DMS153 (cell line): ENCODE data around the gene INHA.
A peak's percentile ranks its signal among the peaks of the same experiment; 100 is the strongest.

ENCODE experiments used
- DNase-seq: peaks from one replicate; lab custom pipeline; 2025; lab: John Stamatoyannopoulos, UW

The INHA gene

DNA sequence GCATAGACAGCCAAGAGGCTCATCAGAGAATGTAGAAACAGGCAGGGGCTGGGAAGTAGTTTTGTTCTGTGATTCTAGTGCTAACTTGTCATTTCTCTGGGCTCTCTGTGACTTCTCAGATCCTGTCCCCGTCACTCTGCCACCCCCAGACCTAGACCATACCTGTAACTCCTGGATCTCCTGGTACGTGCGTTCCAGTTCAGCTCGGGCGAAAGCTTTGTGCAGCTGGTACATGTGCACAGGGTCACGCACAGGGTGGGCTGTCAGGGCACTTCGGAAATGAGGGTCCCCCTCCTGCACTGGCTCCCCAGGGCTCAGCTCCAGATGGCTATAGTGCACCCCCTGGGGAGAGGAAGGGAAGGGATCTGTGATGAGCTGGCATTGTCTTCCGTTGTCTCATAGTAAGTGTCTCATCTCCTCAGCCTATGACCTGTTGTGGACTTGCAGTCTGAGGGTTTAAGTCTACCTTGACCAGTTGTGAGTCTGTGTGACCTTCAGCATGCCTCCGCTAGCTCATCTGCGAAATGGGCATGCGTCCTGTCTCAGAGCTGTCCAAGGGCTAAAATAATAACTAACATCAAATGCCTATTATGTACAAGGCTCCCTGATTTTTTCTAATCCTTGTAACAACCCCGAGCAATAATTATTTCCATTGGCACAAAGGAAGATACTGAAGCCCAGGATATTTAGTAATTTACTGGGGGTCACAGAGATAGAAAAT is 31.2 kb upstream of the INHA start:
- DNase-seq: no peak

DNA sequence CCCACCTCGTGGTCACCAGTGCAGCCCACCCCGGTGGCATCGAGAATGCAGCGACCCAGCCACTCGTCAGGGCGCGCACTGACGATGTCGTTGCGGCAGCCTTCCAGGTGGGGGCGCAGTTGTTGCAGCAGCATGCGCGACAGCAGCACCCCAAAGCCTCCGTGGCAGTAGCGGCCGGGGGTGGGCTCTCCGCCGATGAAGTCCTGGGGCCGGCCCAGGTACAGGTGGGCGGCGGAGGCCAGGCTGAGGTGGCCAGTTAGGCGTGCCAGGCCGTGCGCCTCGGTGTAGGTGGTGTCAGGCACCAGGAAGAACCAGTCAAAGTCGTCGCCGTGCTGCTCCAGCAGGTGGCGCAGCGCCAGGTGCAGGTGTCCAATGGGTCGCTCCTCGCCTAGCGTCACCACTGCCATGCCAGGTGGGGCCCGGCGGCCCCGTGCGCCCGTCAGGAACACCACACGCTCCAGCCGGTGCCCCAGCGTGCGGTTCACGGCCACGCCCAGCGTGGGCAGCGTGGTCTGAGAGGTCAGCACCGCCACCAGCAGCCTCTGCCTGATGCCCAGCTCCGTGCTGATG is 30.4 kb upstream of the INHA start:
- DNase-seq: peak; percentile 71

DNA sequence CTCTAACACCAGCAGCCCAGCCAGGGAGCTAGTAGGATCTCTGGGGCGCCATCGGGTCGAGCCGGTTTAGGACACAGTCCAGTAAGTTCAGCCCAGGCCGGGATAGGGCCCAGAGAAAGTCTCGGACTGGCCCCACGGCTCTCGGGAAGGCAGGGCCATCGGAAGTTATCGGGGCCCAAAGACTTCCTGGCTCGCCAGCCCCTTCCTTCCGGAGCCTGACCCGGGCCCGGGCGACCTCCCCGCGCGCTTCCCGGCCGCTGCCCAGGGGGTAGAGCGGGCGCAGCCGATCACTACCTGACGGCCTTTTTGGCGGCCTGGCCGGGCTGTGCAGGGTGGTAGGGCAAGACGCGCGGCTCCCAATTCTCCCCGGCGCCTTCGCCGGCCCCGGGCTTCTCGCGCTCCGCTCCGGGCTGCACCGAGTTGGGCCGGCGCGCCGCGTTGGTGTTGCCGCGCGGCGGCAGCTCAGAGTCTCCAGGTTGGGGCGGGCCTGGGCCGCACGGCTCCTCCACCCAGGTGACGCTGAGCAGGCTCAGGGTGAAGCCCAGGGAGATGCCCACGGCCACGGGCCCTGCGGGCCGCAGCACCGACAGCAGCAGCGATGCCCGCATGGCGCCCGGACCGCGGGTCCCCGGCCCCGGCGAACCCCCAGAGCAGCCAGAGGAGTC is 29.0 kb upstream of the INHA start:
- no peak for DNase-seq

DNA sequence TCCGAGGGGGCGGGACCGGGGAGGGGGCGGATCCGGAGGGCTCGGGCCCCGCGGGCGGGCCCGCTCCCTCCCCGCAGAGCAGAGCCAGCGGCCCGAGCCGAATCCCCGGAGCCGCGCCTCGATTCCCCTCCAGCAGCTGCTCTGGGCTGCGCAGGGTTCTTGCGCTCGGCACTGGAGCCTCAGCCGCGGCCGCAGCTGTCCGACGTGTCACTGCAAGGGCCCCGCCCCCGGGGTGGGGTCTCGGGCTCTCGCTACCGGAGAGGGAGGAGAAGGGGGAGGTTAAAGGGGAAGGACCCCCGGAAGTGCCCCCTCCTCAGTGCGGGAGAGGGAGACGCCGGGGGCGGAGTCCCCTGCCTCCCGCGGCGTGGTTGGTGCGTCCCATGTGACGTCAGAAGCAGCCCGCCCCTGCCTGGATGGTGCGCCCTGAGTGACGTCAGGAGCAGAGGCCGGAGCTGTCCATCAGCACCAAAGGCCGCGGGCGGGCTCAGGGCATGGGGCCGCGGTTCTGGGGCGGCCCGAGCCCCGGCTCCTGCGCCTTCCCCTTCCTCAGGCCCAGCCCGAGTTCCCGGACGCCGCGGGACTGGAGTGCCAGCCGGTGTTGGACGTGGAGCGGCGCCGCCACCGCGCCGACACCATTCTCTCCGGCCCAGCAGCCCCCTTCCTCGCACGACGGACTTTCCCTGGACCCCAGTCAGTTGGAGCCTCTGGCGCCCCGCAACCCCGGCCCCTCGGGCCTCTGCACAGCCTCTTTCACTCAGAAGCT is 28.3 kb upstream of the INHA start, which contains the start of the genes CHPF and TMEM198:
Gene CHPF (minus strand): TSS at position 214 of the 763 bp plus-strand sequence. CDS start 271 bp downstream, outside the sequence.
Gene TMEM198 (plus strand): TSS at position 433 of the 763 bp plus-strand sequence. CDS start 700 bp downstream, outside the sequence.
- peak; percentile 98 for DNase-seq

DNA sequence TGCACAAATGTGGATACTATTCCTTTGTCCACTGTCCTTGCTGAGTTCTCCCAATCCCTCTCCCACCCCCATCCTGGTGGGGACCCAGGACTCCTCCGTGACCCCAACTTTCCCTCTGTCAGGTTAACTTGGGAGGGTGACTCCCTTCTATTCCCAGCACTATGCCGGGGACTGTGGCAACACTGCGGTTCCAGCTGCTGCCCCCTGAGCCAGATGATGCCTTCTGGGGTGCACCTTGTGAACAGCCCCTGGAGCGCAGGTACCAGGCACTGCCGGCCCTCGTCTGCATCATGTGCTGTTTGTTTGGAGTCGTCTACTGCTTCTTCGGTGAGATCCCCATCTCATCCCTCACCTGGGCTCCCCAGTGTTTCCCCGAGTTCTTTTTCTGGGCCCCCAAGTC is 27.5 kb upstream of the INHA start:
- DNase-seq: no peak

DNA sequence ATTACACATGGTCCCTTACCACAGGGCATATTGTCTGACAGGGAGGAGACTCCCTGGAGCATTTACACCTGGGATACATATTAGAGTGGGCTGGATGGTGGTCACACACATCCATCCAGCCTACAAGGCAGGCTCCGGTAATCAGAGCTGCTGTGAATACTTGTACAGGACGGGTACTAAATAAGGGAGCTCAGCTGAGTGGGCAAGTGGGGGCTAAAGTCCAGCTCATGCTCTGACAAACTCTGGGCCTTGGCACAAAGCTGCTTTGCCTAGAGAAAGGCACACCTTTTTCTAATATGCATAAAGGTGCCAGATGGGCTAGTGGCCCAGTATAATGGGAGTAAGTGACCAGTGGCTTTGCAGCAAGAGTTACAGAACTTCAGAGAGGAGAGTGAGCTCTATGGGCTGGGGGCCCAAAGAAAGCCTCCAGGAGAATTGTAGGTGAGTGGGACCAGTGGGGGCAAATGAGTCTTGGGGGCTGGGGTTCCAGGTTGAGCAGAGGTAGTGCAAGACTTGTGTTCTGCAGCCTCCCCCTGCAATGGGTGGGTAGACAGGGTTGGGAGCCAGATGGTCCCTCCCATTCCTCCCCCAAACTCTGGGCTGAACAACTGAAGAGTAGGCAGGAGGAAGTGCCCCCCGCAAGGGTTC is 26.7 kb upstream of the INHA start:
- DNase-seq: no peak

DNA sequence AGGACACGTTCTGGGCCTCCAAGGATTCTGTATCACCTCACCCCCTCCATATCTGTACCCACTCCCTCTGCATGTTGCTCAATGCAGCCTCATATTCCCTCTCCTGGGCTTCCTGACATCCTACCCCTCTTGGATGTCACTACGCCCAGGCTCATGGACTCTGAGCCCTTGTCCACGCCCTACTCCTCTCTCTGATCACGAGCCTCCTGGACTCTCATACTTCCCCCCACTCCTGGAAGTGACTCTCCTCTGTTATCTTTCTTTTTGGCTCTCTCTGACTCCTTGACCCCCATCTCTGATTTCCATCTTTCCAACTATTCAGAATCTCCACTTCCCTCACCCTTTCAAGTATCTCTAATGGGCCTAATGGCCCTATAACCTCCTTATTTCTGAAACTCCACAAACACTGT is 26.2 kb upstream of the INHA start:
- no peak for DNase-seq

DNA sequence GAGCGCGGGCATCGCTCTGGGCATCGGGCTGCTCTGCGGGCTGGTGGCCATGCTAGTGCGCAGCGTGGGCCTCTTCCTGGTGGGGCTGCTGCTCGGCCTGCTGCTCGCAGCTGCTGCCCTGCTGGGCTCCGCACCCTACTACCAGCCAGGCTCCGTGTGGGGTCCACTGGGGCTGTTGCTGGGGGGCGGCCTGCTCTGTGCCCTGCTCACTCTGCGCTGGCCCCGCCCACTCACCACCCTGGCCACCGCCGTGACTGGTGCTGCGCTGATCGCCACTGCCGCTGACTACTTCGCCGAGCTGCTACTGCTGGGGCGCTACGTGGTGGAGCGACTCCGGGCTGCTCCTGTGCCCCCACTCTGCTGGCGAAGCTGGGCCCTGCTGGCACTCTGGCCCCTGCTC is 24.5 kb upstream of the INHA start:
- no peak for DNase-seq

DNA sequence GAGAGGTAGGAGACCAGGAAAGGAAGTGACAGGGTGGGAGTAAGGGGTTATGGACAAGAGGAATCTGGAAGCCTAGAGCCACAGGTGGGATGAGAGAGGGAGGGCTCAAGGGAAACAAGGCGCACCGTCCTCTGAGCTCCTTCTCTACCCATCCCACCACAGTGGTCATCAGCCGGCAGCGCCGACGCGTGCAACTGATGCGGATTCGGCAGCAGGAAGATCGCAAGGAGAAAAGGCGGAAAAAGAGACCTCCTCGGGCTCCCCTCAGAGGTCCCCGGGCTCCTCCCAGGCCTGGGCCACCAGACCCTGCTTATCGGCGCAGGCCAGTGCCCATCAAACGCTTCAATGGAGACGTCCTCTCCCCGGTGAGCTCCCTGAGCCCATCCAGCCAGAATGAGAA is 23.1 kb upstream of the INHA start:
- DNase-seq: no peak

DNA sequence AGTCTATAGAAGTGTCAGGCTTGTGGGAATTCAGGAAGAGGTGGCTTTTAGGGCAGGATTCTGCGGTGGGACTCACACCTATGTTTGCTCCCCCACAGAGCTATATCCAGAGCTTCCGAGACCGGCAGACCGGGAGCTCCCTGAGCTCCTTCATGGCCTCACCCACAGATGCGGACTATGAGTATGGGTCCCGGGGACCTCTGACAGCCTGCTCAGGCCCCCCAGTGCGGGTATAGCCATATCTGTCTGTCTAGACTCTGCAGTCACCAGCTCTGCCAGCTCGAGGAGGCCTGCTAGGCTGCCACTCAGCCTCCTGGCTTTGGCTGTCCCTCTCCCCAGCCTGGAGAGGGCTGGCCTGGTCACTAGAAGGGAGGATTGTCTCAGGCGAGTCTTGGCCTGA is 22.5 kb upstream of the INHA start:
- DNase-seq: no peak

DNA sequence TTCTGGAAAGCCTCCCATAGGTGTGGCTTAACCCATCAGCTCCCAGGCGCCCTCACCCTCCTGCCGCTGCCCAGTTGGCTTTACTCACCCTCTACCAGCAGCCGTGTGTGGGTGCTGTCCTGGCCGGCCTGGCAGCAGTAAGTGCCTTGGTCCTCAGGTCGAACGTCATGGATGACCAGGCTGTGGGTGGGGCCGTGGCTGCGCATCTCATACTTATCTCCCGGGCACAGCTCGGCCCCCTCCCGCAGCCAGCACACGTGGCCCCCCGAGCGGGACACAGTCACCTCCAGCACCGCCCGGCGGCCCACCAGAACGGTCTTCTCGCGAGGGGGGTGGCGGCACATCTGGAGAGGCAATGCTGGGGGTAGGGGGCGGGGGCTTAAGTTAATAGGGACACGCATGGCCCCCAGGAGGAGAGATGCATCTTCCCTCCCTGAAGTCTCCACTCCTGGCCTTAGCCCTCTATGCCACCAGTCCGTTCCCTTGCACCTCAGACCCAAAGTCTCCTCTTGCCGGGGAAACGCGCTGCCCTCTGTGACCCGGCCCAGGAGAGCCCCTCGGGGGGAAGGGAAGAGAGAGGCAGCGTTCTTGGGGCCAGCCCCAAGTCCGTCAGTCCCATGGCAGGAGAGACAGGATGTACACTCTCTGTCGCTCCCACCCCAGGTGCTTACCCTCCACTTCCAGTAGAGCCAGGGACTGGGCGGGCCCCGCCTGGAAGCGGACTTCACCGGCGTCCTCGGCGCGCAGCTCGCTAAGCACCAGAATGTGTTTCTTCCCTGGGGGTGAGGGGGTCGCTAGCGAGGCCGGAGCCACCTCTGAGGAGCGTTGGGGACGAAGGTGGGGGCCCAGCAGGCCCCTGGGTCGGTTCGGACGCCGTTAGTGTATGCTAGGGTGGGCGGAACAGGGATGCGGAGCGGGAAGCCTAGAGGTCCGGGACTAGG is 20.4 kb upstream of the INHA start:
- DNase-seq: peak; percentile 43

DNA sequence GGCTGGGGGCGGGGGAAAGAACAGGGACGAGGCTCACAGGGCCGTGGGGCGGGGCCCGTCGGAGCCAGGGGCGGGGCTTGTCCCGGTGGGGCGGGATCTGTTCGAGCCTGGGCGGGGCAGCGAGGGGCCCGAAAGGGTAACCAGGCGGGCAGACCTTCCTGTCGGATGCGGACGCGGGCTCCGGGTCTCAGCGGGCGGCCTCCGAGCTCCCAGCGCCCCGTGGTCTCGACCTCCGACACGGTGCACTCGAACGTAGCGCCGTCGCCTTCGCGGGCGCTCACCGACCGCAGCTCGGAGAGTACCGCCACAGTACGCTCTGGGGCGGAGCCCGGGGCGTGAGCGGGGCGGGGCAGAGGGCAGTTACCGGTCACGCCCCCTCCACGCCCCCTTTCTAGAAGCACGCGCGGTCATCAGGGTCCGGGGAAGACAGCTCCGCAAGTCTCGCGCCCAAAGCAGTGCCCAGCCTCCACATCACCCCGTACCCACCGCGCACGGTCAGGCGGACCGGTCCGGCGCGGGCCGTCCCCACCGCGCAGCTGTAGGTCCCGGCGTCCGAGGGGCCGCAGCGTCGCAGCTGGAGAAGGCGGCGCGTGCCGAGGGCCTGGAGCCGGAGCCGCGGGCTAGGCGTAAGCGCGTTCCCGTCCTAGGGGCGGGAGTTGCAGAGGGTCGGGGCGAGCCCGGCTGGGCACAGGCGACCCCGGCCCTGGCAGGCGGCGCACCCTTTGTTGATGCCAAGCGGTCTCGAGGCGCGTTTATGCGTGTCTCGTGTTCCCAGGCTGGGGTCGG is 19.5 kb upstream of the INHA start:
- peak; percentile 74 for DNase-seq

DNA sequence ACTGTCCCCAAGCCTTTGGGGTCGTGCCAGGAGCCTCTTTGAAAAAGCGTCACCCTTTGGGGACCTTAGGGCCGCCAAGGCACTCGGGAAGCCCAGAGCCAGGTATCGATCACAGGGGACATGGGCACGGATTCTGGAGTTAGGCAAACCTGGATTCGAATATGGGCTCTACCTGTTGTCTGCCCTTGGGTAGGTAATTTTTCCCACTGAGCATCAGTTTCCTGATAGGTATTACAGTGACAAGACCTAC is 19.0 kb upstream of the INHA start:
- DNase-seq: no peak

DNA sequence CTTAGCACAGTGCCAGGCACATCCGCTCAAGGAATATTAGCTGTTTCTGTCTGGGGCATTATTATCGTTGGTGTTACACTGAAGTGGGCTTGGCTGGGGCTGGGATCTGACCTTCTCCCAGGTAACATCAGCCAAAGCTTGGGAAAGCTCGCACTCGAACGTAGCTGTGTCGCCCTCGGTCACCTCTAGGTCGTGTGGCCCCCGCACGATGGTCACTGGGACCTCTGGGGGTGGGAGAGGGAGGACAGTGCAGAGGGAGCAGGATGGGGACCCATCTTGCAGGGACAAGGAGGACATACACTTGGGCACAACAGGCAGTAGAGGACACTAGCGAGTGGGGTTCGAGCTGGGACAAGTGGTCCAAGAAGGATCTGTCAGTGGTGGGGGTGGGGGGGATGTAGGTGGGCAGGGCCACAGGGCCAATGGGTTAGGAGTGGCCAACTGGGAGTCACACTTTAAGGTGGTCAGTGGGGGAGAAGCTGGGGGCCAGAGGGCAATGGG is 18.6 kb upstream of the INHA start:
- no peak for DNase-seq

DNA sequence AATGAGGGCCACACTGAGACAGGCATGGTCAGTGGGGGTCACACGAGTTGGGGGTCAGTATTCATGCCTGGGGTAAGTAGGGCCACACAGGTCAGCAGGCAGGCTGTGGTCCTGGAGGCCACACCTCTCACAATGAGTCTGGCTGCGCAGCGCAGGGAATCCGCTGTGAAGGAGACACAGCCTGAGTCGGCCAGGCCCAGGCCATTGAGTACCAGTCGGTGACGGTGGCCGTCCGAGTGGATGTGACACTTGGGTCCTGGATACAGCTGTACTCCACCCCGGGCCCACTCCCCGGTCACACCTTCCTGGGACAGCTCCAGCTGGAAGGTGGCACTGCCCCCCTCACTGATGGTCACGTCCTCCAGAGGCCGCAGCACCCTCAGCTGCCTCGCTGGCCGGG is 17.8 kb upstream of the INHA start:
- DNase-seq: no peak

DNA sequence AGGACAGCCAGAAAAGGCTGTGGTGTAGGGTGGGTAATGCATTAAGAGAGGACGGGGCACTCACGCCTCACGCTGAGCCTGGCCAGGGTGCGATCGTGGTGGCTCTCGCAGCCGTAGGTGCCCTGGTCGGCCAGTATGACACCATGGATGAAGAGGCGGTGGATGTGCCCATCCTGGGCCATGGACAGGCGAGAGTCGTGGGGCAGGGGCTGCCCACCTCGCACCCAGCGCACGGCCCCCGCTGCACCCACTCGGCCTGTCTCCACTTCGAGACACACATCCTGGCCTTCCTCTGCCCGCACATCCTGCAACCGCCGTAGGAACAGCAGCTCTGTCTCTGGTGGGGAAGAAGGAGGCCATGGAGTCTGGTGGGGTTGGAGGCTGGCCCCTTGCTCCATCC is 16.2 kb upstream of the INHA start:
- no peak for DNase-seq

DNA sequence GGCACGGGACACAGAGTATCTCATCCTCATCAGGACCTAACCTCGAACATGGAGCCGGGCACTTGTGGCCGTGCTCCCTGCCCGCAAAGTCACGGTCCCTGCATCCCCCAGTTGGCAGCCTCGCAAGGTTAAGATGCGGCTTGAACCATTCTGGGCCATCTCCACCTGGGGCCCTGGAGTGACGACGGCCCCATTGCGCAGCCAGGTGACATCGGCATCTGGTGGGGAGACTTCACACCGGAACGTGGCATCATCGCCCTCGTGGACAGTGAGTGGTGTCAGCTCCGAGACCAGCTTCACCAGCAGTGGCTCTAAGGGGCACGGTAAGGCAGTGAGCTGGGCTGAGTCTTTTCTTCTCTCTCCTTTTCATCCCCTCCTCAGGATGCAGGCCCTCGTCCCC is 15.7 kb upstream of the INHA start:
- DNase-seq: no peak

DNA sequence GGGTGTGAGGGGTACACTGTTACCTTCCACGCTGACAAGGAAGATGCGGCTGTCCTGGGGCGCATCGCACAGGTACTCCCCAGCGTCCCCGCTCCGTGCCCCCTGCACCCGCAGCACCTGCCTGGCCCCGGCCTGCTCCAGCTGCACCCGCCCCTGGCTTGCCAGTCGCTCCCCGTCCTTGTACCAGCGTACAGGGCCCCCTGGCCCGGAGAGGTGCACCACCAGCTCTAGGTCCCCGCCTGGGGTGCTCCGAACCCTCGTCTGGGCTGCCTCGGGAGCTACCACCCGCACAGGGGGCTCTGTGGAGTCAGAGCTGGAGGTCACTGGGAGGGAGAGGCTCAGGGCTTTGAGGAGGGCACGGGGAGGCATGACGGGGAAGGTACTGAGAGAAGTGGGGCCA is 14.8 kb upstream of the INHA start:
- DNase-seq: no peak

DNA sequence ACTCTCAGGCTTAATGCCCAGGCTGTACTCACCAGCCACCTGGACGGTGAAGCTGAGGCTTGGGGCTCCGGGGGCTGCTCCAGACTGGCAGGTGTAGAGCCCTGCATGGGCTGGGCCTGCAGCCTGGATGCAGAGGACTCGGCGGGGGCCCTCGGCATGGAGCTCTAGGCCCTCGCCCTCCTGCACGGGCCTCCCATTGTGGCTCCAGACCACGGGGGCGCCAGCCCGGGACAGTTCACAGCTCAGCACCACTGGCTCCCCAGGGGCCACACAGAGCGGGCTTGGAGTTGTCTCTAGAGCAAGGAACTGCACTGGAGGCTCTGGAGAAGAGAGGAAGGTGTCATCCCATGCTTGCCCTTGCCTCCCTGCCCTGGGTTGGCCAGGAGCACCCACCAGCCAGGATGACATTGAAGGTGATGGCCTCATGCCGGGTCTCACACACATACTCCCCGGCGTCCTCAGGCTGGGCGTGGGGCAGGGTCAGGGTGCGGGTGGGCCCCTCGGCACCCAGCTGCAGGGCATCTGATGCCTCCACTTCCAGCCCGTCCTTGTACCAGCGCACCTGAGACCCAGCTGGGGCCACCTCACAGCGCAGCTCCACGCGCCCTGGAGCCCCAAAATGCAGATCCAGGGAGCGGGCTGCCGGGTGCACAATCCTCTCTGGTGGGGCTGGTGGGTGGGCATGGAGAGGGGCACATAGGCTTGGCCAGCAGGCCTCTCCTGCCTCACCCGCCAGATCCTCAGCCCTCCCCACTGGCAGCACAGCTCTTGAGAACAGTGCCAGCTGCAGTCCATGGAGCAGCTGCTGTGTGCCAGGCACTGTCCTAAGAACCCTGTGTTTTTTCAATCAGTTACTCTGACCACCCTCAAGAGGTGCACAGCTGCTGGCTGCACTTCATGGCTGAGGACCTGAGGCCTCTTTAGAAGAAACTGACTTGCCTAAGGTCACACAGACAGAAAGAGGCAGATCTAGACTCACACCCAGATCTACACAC is 14.0 kb upstream of the INHA start:
- no peak for DNase-seq
